A549 (cell line): ENCODE results near the gene METAP2. TPM values are rescaled to one million over a fixed set of nuclear protein-coding genes. Genes with fewer than 3 reads are reported as not detected.

Source experiments
- ATAC-seq, 2 experiments: fragments of 200-7000 bp in 1 of 2; fragments of >200 bp in 1 of 2; cut with Nextera tagmentation in 1 of 2; cut with Tn5 transposase in 1 of 2; 3 replicates each; pipeline versions ENCODE4 v1.8.0 to v1.9.1; 2018 to 2020; ENCODE audit warnings: mild to moderate bottlenecking in 1 of 2, moderate library complexity in 1 of 2
- CTCF ChIA-PET: fragments of 300-600 bp; sonication (Branson Sonifier 250); formaldehyde crosslinking; extraction: SDS; loops from one replicate; lab custom pipeline; 2021; ENCODE audit warnings: antibody characterized with exemption, inconsistent platforms; lab: Yijun Ruan, JAX
- POLR2A ChIA-PET: fragments of 350-600 bp; formaldehyde crosslinking; extraction: SDS; loops from one replicate; lab custom pipeline; 2021; ENCODE audit warnings: antibody characterized with exemption, inconsistent platforms; lab: Yijun Ruan, JAX
- DNase-seq, 2 experiments: peaks; one replicate each; pipeline versions ENCODE4 v3.0.0 to v3.0.0-alpha.2; 2011 to 2016; ENCODE audit warnings: low read depth in 1 of 2, low spot score in 1 of 2
- FAIRE-seq: peaks from 2 replicates; lab custom pipeline; 2011; peaks lifted over from hg19 to GRCh38; lab: Jason Lieb, UNC
- H3K27ac ChIP-seq, 2 experiments: fragments of >200 bp; sonication (Bioruptor Twin); formaldehyde crosslinking; 3 replicates each; pipeline ENCODE4 v1.5.1; 2016 to 2017
- H3K4me1 ChIP-seq: fragments of >200 bp; sonication (Bioruptor Twin); formaldehyde crosslinking; 3 replicates; pipeline ENCODE4 v1.6.1; 2016
- H3K4me2 ChIP-seq: fragments of >200 bp; sonication (Bioruptor Twin); formaldehyde crosslinking; 3 replicates; pipeline ENCODE4 v1.6.1; 2016
- H3K4me3 ChIP-seq: fragments of >200 bp; sonication (Bioruptor Twin); formaldehyde crosslinking; 3 replicates; pipeline ENCODE4 v1.5.1; 2016
- H3K9me3 ChIP-seq: fragments of >200 bp; sonication (Bioruptor Twin); formaldehyde crosslinking; 3 replicates; pipeline ENCODE4 v1.6.1; 2016
- BCL3 ChIP-seq: fragments of >200 bp; sonication (Bioruptor Twin); formaldehyde crosslinking; IDR thresholded peaks from 3 replicates; pipeline ENCODE4 v1.6.1; 2016
- CBX2 ChIP-seq: fragments of 200-600 bp; sonication (generic); IDR thresholded peaks from 2 replicates; pipeline ENCODE4 v1.6.1; 2016; ENCODE audit warnings: low read depth, mild to moderate bottlenecking, borderline replicate concordance
- CBX8 ChIP-seq: fragments of 200-600 bp; sonication (generic); IDR thresholded peaks from 2 replicates; pipeline ENCODE4 v1.6.1; 2016
- CHD2 ChIP-seq: fragments of 150-350 bp; IDR thresholded peaks from 2 replicates; pipeline ENCODE4 v1.6.1; 2014; ENCODE audit warnings: low read length; ENCODE audit not compliant: partially characterized antibody
- CHD4 ChIP-seq: fragments of 200-600 bp; sonication (generic); IDR thresholded peaks from 2 replicates; pipeline ENCODE4 v1.6.1; 2016; ENCODE audit warnings: antibody characterized with exemption, mild to moderate bottlenecking, borderline replicate concordance
- CTCF ChIP-seq: fragments of >200 bp; sonication (Bioruptor Twin); formaldehyde crosslinking; IDR thresholded peaks from 3 replicates; pipeline ENCODE4 v1.5.1; 2016
- EHF ChIP-seq: fragments of 250-450 bp; sonication (Bioruptor Pico); IDR thresholded peaks from 2 replicates; pipeline ENCODE4 v1.5.0; 2020; ENCODE audit warnings: mild to moderate bottlenecking
- FOXS1 ChIP-seq: fragments of 250-450 bp; sonication (Bioruptor Pico); IDR thresholded peaks from 2 replicates; pipeline ENCODE4 v1.5.0; 2020; ENCODE audit warnings: mild to moderate bottlenecking, moderate library complexity
- GATA3 ChIP-seq: IDR thresholded peaks from 2 replicates; pipeline ENCODE4 v1.6.1; 2012; ENCODE audit warnings: borderline replicate concordance
- HEYL ChIP-seq: fragments of 250-450 bp; sonication (Bioruptor Pico); IDR thresholded peaks from 2 replicates; pipeline ENCODE4 v1.8.0; 2021; ENCODE audit warnings: mild to moderate bottlenecking, moderate library complexity
- HOXA7 ChIP-seq: fragments of 250-450 bp; sonication (Bioruptor Pico); IDR thresholded peaks from 2 replicates; pipeline ENCODE4 v1.5.0; 2020; ENCODE audit warnings: mild to moderate bottlenecking, moderate library complexity
- HOXB13 ChIP-seq: fragments of 250-450 bp; sonication (Bioruptor Pico); IDR thresholded peaks from 2 replicates; pipeline ENCODE4 v1.5.0; 2020; ENCODE audit warnings: low read depth, mild to moderate bottlenecking, moderate library complexity
- HOXB5 ChIP-seq: fragments of 250-450 bp; sonication (Bioruptor Pico); IDR thresholded peaks from 2 replicates; pipeline ENCODE4 v1.5.0; 2020; ENCODE audit warnings: mild to moderate bottlenecking, moderate library complexity
- JUN ChIP-seq, 2 experiments: fragments of >200 bp; sonication (Bioruptor Twin); formaldehyde crosslinking; IDR thresholded peaks; 2 replicates in 1 of 2; 3 replicates in 1 of 2; pipeline ENCODE4 v1.6.1; 2016 to 2017
- JUNB ChIP-seq: fragments of >200 bp; sonication (Bioruptor Twin); formaldehyde crosslinking; IDR thresholded peaks from 2 replicates; pipeline ENCODE4 v1.6.1; 2016
- KDM1A ChIP-seq: fragments of 200-600 bp; sonication (generic); IDR thresholded peaks from 2 replicates; pipeline ENCODE4 v1.6.1; 2016; ENCODE audit warnings: low read depth, mild to moderate bottlenecking
- KDM5A ChIP-seq: fragments of 200-600 bp; sonication (generic); IDR thresholded peaks from 2 replicates; pipeline ENCODE4 v1.6.1; 2016; ENCODE audit warnings: antibody characterized with exemption, mild to moderate bottlenecking
- MAX ChIP-seq: IDR thresholded peaks from 2 replicates; pipeline ENCODE4 v1.6.1; 2012
- MAZ ChIP-seq: fragments of 150-350 bp; IDR thresholded peaks from 2 replicates; pipeline ENCODE4 v1.6.1; 2014; ENCODE audit warnings: antibody characterized with exemption, low read depth, low read length, borderline replicate concordance
- MYC ChIP-seq: IDR thresholded peaks from 2 replicates; pipeline ENCODE4 v1.6.1; 2012; ENCODE audit warnings: mild to moderate bottlenecking, inconsistent platforms, low read length, improper control_type of control experiment, borderline replicate concordance
- NFE2L2 ChIP-seq: fragments of 150-350 bp; conservative IDR thresholded peaks from 2 replicates; pipeline ENCODE4 v1.6.1; 2014; ENCODE audit warnings: low read length
- NPAS2 ChIP-seq: fragments of 250-450 bp; sonication (Bioruptor Pico); IDR thresholded peaks from 2 replicates; pipeline ENCODE4 v1.8.0; 2022; ENCODE audit warnings: mild to moderate bottlenecking, moderate library complexity, borderline replicate concordance
- POLR2A ChIP-seq: IDR thresholded peaks from 2 replicates; pipeline ENCODE4 v1.6.1; 2012; ENCODE audit warnings: mild to moderate bottlenecking, low read length
- POLR2AphosphoS2 ChIP-seq: conservative IDR thresholded peaks from 2 replicates; pipeline ENCODE4 v1.6.1; 2012; ENCODE audit warnings: low read length, improper control_type of control experiment, inconsistent platforms
- RARB ChIP-seq: fragments of 250-450 bp; sonication (Bioruptor Pico); IDR thresholded peaks from 2 replicates; pipeline ENCODE4 v1.8.0; 2021; ENCODE audit warnings: mild to moderate bottlenecking, moderate library complexity
- REST ChIP-seq: fragments of 200-600 bp; sonication (generic); IDR thresholded peaks from 2 replicates; pipeline ENCODE4 v1.6.1; 2016; ENCODE audit warnings: antibody characterized with exemption, mild to moderate bottlenecking, moderate library complexity
- RNF2 ChIP-seq: fragments of 200-600 bp; sonication (generic); IDR thresholded peaks from 2 replicates; pipeline ENCODE4 v1.6.1; 2016; ENCODE audit warnings: low read depth, mild to moderate bottlenecking, antibody characterized with exemption, moderate library complexity, borderline replicate concordance
- SREBF2 ChIP-seq: fragments of 450-650 bp; IDR thresholded peaks from 2 replicates; pipeline ENCODE4 v1.6.1; 2014; ENCODE audit warnings: mild to moderate bottlenecking, moderate library complexity
- TFCP2L1 ChIP-seq: fragments of 250-450 bp; sonication (Bioruptor Pico); IDR thresholded peaks from 2 replicates; pipeline ENCODE4 v1.5.0; 2021; ENCODE audit warnings: mild to moderate bottlenecking
- TP53 ChIP-seq: fragments of 250-450 bp; sonication (Bioruptor Pico); IDR thresholded peaks from 2 replicates; pipeline ENCODE4 v1.5.0; 2021; ENCODE audit warnings: mild to moderate bottlenecking, moderate library complexity
- USF2 ChIP-seq: fragments of 450-650 bp; IDR thresholded peaks from 2 replicates; pipeline ENCODE4 v1.6.1; 2014; ENCODE audit warnings: antibody characterized with exemption
- ZC3H11A ChIP-seq: fragments of 450-650 bp; IDR thresholded peaks from 2 replicates; pipeline ENCODE4 v1.6.1; 2014; ENCODE audit warnings: antibody characterized with exemption, mild to moderate bottlenecking
- ZFP36 ChIP-seq: fragments of 450-650 bp; IDR thresholded peaks from 2 replicates; pipeline ENCODE4 v1.6.1; 2014; ENCODE audit warnings: borderline replicate concordance; ENCODE audit not compliant: partially characterized antibody
- WGBS: methylation state at CpG from one replicate; pipeline ENCODE4 v1.1.6; 2017; ENCODE audit errors: missing lambda C conversion rate; 5-methylcytosine and 5-hydroxymethylcytosine counted together
- polyA plus RNA-seq, 4 experiments: library from polyadenylated mRNA; depleted of rRNA in 3 of 4; stranded (reverse); fragments of >200 nt; fragmentation: RNase III in 1 of 4; extraction: RNeasy Plus Mini Kit Qiagen cat#74134 plus additional on column Dnase treatment in 1 of 4; gene quantifications; 2 replicates in 3 of 4; 3 replicates in 1 of 4; pipeline ENCODE4 v1.2.3, GENCODE V29; 2011 to 2017

METAP2 gene
- polyA plus RNA-seq, 2 of the 4 experiments (the other 2 are of a cell fraction): 205 to 219 TPM

GRCh38 chr12:95528431-95528830 is 54.5 kb downstream of the METAP2 start:
- TF ChIP-seq CBX8: no peak
- no peak for TF ChIP-seq REST
- no peak for TF ChIP-seq ZC3H11A
- no peak for TF ChIP-seq JUNB
- TF ChIP-seq CBX2: no peak
- TF ChIP-seq MYC: no peak
- TF ChIP-seq RARB (CRISPR knock-in tag): no peak
- no peak for TF ChIP-seq KDM5A
- TF ChIP-seq HEYL: no peak
- TF ChIP-seq HOXB5 (CRISPR knock-in tag): no peak
- no peak for TF ChIP-seq CHD4
- TF ChIP-seq TP53 (CRISPR knock-in tag): no peak
- no peak for TF ChIP-seq NPAS2 (CRISPR knock-in tag)
- no peak for TF ChIP-seq USF2
- TF ChIP-seq GATA3: no peak
- TF ChIP-seq HOXB13 (CRISPR knock-in tag): no peak
- TF ChIP-seq BCL3: no peak
- TF ChIP-seq HOXA7 (CRISPR knock-in tag): no peak
- no peak for TF ChIP-seq KDM1A
- no peak for TF ChIP-seq SREBF2
- 51% methylated on average over 4 of the region's 4 CpGs for WGBS

GRCh38 chr12:95529693-95530225 is 55.8 kb downstream of the METAP2 start:
- Histone ChIP-seq H3K4me3 (no peak overlapping the region), H3K27ac (no peak overlapping the region), H3K4me1 (no peaks in the 10 kb centered on the region), H3K4me2 (no peak overlapping the region), H3K9me3 (no peaks in the 10 kb centered on the region)
- 78% methylated on average over 4 of the region's 4 CpGs for whole genome bisulfite sequencing
- ATAC-seq (no peak), DNase-seq (no peak), FAIRE-seq (no peak)
- POLR2A ChIA-PET: no interaction called here
- CTCF ChIA-PET: no interaction called here
- TF ChIP-seq ZFP36 (no peak), JUN (IDR thresholded peaks at IDR 0.05) (no peak), MAZ (no peak), POLR2A (no peak), CTCF (no peak), JUNB (no peak), EHF (CRISPR knock-in tag) (no peak), CHD2 (no peak), USF2 (no peak), TFCP2L1 (CRISPR knock-in tag) (no peak), POLR2AphosphoS2 (no peak), RNF2 (no peak), MAX (no peak), HOXA7 (CRISPR knock-in tag) (no peak), NFE2L2 (no peak), FOXS1 (CRISPR knock-in tag) (no peak)

More at GRCh38 chr12:95528431-95528830, 54.5 kb downstream of the METAP2 start:
- no peak overlapping the region for H3K27ac ChIP-seq
- H3K4me3 ChIP-seq: no peak overlapping the region
- ChIA-PET CTCF (interaction anchor here (0.7 to 0.9 kb wide), 2 partner anchors 8 to 194 kb away, joined by 3 read pairs; no protein-coding TSS in a partner anchor), POLR2A (no interaction called here)
- no peak overlapping the region for H3K4me2 ChIP-seq
- DNase-seq: no peak
- ATAC-seq: no peak
- no peak for FAIRE-seq
- no peaks in the 10 kb centered on the region for H3K9me3 ChIP-seq
- no peaks in the 10 kb centered on the region for H3K4me1 ChIP-seq
